ENCODE measurements around the gene FAM120B.

The FAM120B gene

GRCh38 chr6:170402318-170403040 is 95.9 kb downstream of the FAM120B start:
- TF ChIP-seq GLIS3 (CRISPR knock-in tag; IDR thresholded peaks at IDR 0.05): no peak
- no peak for TF ChIP-seq CSDC2 (CRISPR knock-in tag; IDR thresholded peaks at IDR 0.05)

DNA sequence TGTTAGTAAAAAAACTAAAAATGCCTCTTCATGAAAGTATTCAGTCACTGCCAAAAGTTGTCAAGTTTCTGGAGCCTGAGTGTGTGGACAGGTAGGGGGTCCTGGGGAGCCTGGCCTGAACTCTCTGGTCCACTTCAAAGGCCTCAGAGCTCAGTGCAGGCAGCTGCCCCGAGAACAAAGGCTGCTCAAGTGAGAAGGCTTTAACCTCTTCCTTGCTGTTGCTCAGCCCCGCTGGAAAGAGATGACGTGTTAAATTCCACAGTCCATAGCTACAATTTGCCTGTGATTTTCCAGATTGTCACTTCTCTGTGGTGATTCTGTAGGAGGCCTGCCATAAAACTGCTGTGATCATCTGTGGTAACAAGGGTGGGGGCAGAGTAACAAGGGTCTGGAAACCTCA is 96.9 kb downstream of the FAM120B start:
- TF ChIP-seq ARNTL (CRISPR knock-in tag; IDR thresholded peaks at IDR 0.05; ENCODE audit: borderline replicate concordance, low read depth) (no peak), ZC3H10 (CRISPR knock-in tag; IDR thresholded peaks at IDR 0.05) (no peak), PATZ1 (CRISPR knock-in tag; IDR thresholded peaks at IDR 0.05; ENCODE audit: borderline replicate concordance) (no peak), TCF4 (CRISPR knock-in tag; IDR thresholded peaks at IDR 0.05; ENCODE audit: borderline replicate concordance) (no peak), TOX (CRISPR knock-in tag; IDR thresholded peaks at IDR 0.05; ENCODE audit: borderline replicate concordance) (no peak), POU6F1 (CRISPR knock-in tag; IDR thresholded peaks at IDR 0.05; ENCODE audit: borderline replicate concordance, low read depth) (no peak), CSDC2 (CRISPR knock-in tag; IDR thresholded peaks at IDR 0.05) (no peak), ZNF565 (CRISPR knock-in tag; conservative IDR thresholded peaks at IDR 0.05; ENCODE audit: low read depth) (no peak), RARB (CRISPR knock-in tag; IDR thresholded peaks at IDR 0.05) (no peak), SNAI2 (CRISPR knock-in tag; IDR thresholded peaks at IDR 0.05) (no peak), ISL1 (CRISPR knock-in tag; IDR thresholded peaks at IDR 0.05) (no peak), ESRRG (CRISPR knock-in tag; IDR thresholded peaks at IDR 0.05) (no peak), CSRNP3 (CRISPR knock-in tag; IDR thresholded peaks at IDR 0.05) (no peak), ZFP3 (CRISPR knock-in tag; IDR thresholded peaks at IDR 0.05) (no peak), BACH2 (CRISPR knock-in tag; IDR thresholded peaks at IDR 0.05; ENCODE audit: borderline replicate concordance) (no peak)
- TF ChIP-seq, protein P1, sequence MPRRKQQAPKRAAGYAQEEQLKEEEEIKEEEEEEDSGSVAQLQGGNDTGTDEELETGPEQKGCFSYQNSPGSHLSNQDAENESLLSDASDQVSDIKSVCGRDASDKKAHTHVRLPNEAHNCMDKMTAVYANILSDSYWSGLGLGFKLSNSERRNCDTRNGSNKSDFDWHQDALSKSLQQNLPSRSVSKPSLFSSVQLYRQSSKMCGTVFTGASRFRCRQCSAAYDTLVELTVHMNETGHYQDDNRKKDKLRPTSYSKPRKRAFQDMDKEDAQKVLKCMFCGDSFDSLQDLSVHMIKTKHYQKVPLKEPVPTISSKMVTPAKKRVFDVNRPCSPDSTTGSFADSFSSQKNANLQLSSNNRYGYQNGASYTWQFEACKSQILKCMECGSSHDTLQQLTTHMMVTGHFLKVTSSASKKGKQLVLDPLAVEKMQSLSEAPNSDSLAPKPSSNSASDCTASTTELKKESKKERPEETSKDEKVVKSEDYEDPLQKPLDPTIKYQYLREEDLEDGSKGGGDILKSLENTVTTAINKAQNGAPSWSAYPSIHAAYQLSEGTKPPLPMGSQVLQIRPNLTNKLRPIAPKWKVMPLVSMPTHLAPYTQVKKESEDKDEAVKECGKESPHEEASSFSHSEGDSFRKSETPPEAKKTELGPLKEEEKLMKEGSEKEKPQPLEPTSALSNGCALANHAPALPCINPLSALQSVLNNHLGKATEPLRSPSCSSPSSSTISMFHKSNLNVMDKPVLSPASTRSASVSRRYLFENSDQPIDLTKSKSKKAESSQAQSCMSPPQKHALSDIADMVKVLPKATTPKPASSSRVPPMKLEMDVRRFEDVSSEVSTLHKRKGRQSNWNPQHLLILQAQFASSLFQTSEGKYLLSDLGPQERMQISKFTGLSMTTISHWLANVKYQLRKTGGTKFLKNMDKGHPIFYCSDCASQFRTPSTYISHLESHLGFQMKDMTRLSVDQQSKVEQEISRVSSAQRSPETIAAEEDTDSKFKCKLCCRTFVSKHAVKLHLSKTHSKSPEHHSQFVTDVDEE (CRISPR knock-in tag; IDR thresholded peaks at IDR 0.05): no peak
- TF ChIP-seq, protein P2, sequence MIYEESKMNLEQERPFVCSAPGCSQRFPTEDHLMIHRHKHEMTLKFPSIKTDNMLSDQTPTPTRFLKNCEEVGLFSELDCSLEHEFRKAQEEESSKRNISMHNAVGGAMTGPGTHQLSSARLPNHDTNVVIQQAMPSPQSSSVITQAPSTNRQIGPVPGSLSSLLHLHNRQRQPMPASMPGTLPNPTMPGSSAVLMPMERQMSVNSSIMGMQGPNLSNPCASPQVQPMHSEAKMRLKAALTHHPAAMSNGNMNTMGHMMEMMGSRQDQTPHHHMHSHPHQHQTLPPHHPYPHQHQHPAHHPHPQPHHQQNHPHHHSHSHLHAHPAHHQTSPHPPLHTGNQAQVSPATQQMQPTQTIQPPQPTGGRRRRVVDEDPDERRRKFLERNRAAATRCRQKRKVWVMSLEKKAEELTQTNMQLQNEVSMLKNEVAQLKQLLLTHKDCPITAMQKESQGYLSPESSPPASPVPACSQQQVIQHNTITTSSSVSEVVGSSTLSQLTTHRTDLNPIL (CRISPR knock-in tag; IDR thresholded peaks at IDR 0.05; ENCODE audit: low read depth): no peak
- ATAC-seq: no peak

More at GRCh38 chr6:170402318-170403040, 95.9 kb downstream of the FAM120B start:
- ATAC-seq: no peak

- ATAC-seq: no peak
- no peak for TF ChIP-seq ZNF8 (CRISPR knock-in tag; IDR thresholded peaks at IDR 0.05)
- no peak for TF ChIP-seq ISL1 (CRISPR knock-in tag; IDR thresholded peaks at IDR 0.05)
- no peak for TF ChIP-seq BACH2 (CRISPR knock-in tag; IDR thresholded peaks at IDR 0.05; ENCODE audit: borderline replicate concordance)
- TF ChIP-seq ZFP30 (CRISPR knock-in tag; IDR thresholded peaks at IDR 0.05): no peak
- TF ChIP-seq RARB (CRISPR knock-in tag; IDR thresholded peaks at IDR 0.05): no peak
- TF ChIP-seq, protein P1 (CRISPR knock-in tag; IDR thresholded peaks at IDR 0.05): no peak
- no peak for TF ChIP-seq ZNF70 (CRISPR knock-in tag; IDR thresholded peaks at IDR 0.05)
- TF ChIP-seq TOX (CRISPR knock-in tag; IDR thresholded peaks at IDR 0.05; ENCODE audit: borderline replicate concordance): no peak
- TF ChIP-seq TCF4 (CRISPR knock-in tag; IDR thresholded peaks at IDR 0.05; ENCODE audit: borderline replicate concordance): no peak
- TF ChIP-seq OSR1 (CRISPR knock-in tag; IDR thresholded peaks at IDR 0.05): no peak
- no peak for TF ChIP-seq GLIS3 (CRISPR knock-in tag; IDR thresholded peaks at IDR 0.05)
- TF ChIP-seq SNAI2 (CRISPR knock-in tag; IDR thresholded peaks at IDR 0.05): no peak
- TF ChIP-seq ZNF565 (CRISPR knock-in tag; conservative IDR thresholded peaks at IDR 0.05; ENCODE audit: low read depth): no peak
- no peak for TF ChIP-seq PPARA (CRISPR knock-in tag; IDR thresholded peaks at IDR 0.05; ENCODE audit: borderline replicate concordance)
These were observed 97.5 kb downstream of the FAM120B start for GRCh38 chr6:170404036-170404435.
